PC-3 (cell line): Measurements from ENCODE around the gene ACER2. TPM values are rescaled to one million over a fixed set of nuclear protein-coding genes. Genes with fewer than 3 reads are reported as not detected.

Source experiments
- ATAC-seq: fragments of 200-7000 bp; cut with Tn5 transposase; 2 replicates; pipeline ENCODE4 v1.9.1; 2020; ENCODE audit warnings: mild to moderate bottlenecking, moderate library complexity
- BruUV-seq: library from RNA; stranded (reverse); fragments of 400-500 nt; replicated peaks from 2 replicates; lab custom pipeline; 2021; lab: Mats Ljungman, UMichigan
- CTCF ChIA-PET: fragments of 300-600 bp; sonication (Branson Sonifier 250); formaldehyde crosslinking; loops from one replicate; lab custom pipeline; 2022; ENCODE audit warnings: antibody characterized with exemption; lab: Charles Lee
- POLR2A ChIA-PET: fragments of 300-600 bp; sonication (Branson Sonifier 250); formaldehyde crosslinking; loops from one replicate; lab custom pipeline; 2022; ENCODE audit warnings: antibody characterized with exemption; ENCODE audit not compliant: unreplicated experiment; lab: Charles Lee
- DNase-seq: peaks from one replicate; pipeline ENCODE4 v3.0.0-alpha.2; 2015
- H2AFZ ChIP-seq: fragments of 300-600 bp; sonication (generic); 2 replicates; pipeline ENCODE4 v1.6.0; 2016; ENCODE audit warnings: antibody characterized with exemption, low read length
- H3F3A ChIP-seq: fragments of 300-600 bp; sonication (generic); one replicate; pipeline ENCODE4 v1.6.0; 2017; ENCODE audit warnings: antibody characterized with exemption, low read length, control low read depth, mild to moderate bottlenecking; ENCODE audit not compliant: unreplicated experiment
- H3K27ac ChIP-seq: fragments of 300-600 bp; sonication (generic); 2 replicates; pipeline ENCODE4 v1.5.1; 2016; ENCODE audit warnings: mild to moderate bottlenecking, low read length
- H3K27me3 ChIP-seq: fragments of 300-600 bp; sonication (generic); 2 replicates; pipeline ENCODE4 v1.6.1; 2016; ENCODE audit warnings: low read length, mixed read lengths
- H3K36me3 ChIP-seq: fragments of 300-600 bp; sonication (generic); 2 replicates; pipeline ENCODE4 v1.6.1; 2016; ENCODE audit warnings: low read depth, mixed run types, low read length, mixed read lengths
- H3K4me1 ChIP-seq: fragments of 300-600 bp; sonication (generic); 2 replicates; pipeline ENCODE4 v1.5.1; 2016; ENCODE audit warnings: low read length; ENCODE audit not compliant: insufficient read depth
- H3K4me2 ChIP-seq: fragments of 300-600 bp; sonication (generic); 2 replicates; pipeline ENCODE4 v1.6.0; 2016; ENCODE audit warnings: low read length
- H3K4me3 ChIP-seq: fragments of 300-600 bp; sonication (generic); 2 replicates; pipeline ENCODE4 v1.5.1; 2016; ENCODE audit warnings: mild to moderate bottlenecking, low read length, mixed read lengths
- H3K79me2 ChIP-seq: fragments of 300-600 bp; sonication (generic); 2 replicates; pipeline ENCODE4 v1.6.1; 2017; ENCODE audit warnings: low read length, mixed read lengths
- H3K9ac ChIP-seq: fragments of 300-600 bp; sonication (generic); 2 replicates; pipeline ENCODE4 v1.6.0; 2016; ENCODE audit warnings: mild to moderate bottlenecking, low read length
- H3K9me2 ChIP-seq: fragments of 300-600 bp; sonication (generic); replicated peaks from 2 replicates; pipeline ENCODE4 v1.6.1; 2016; ENCODE audit warnings: mixed run types, low read length, mixed read lengths
- H3K9me3 ChIP-seq: fragments of 300-600 bp; sonication (generic); 2 replicates; pipeline ENCODE4 v1.6.1; 2016; ENCODE audit warnings: low read length, mixed read lengths
- H4K20me1 ChIP-seq: fragments of 300-600 bp; sonication (generic); 2 replicates; pipeline ENCODE4 v1.6.1; 2016; ENCODE audit warnings: low read length, mixed read lengths
- EZH2 ChIP-seq: fragments of 300-600 bp; sonication (generic); IDR thresholded peaks from one replicate; pipeline ENCODE4 v1.6.1; 2017; ENCODE audit warnings: antibody characterized with exemption, mild to moderate bottlenecking, low read length; ENCODE audit not compliant: unreplicated experiment
- EZH2phosphoT487 ChIP-seq: fragments of 300-600 bp; sonication (generic); IDR thresholded peaks from 2 replicates; pipeline ENCODE4 v1.6.1; 2018; ENCODE audit warnings: mild to moderate bottlenecking, antibody characterized with exemption, low read length, borderline replicate concordance
- intact Hi-C: fragments of 100-400 bp; cut with micrococcal nuclease; formaldehyde crosslinking; loops from 2 replicates; pipeline ENCODE4 v1.9.0; 2023
- total RNA-seq: library from RNA; depleted of rRNA; stranded (reverse); fragments of >200 nt; gene quantifications from 2 replicates; pipeline ENCODE4 v1.2.3, GENCODE V29; 2014
- TF ChIP-seq, protein P1 (sequence below): fragments of 300-600 bp; sonication (generic); conservative IDR thresholded peaks from 2 replicates; pipeline ENCODE4 v1.5.1; 2017; ENCODE audit warnings: antibody characterized with exemption, low read depth, mild to moderate bottlenecking, low read length

Gene ACER2
- total RNA-seq, 1 experiment from 2014 or later = 2.4 TPM

- no peaks in the 10 kb centered on the region for H3K9me3 ChIP-seq
- ChIA-PET CTCF (no interaction called here), POLR2A (no interaction called here)
- TF ChIP-seq EZH2 (no peak), EZH2phosphoT487 (no peak)
- TF ChIP-seq, protein P1, sequence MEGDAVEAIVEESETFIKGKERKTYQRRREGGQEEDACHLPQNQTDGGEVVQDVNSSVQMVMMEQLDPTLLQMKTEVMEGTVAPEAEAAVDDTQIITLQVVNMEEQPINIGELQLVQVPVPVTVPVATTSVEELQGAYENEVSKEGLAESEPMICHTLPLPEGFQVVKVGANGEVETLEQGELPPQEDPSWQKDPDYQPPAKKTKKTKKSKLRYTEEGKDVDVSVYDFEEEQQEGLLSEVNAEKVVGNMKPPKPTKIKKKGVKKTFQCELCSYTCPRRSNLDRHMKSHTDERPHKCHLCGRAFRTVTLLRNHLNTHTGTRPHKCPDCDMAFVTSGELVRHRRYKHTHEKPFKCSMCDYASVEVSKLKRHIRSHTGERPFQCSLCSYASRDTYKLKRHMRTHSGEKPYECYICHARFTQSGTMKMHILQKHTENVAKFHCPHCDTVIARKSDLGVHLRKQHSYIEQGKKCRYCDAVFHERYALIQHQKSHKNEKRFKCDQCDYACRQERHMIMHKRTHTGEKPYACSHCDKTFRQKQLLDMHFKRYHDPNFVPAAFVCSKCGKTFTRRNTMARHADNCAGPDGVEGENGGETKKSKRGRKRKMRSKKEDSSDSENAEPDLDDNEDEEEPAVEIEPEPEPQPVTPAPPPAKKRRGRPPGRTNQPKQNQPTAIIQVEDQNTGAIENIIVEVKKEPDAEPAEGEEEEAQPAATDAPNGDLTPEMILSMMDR = no peak
- H3F3A ChIP-seq = no peaks in the 10 kb centered on the region
- H3K79me2 ChIP-seq = no peaks in the 10 kb centered on the region
- H3K9me2 ChIP-seq = no peaks in the 10 kb centered on the region
- H3K4me2 ChIP-seq = no peak overlapping the region
- no peak overlapping the region for H3K9ac ChIP-seq
- no peak overlapping the region for H3K27ac ChIP-seq
- no peak overlapping the region for H3K4me3 ChIP-seq
- BruUV-seq = no TSS peak
- no peaks in the 10 kb centered on the region for H4K20me1 ChIP-seq
- DNase-seq (no peak), ATAC-seq (no peak)
- no peaks in the 10 kb centered on the region for H3K27me3 ChIP-seq
- no peak overlapping the region for H2AFZ ChIP-seq
- no peaks in the 10 kb centered on the region for H3K36me3 ChIP-seq
- 0 out of 2 replicates have a peak, but pooled peaks cover 4% of the 10 kb centered on the region for H3K4me1 ChIP-seq
- intact Hi-C loops = no loop called here
These were observed 73.2 kb downstream of the ACER2 start for GRCh38 chr9:19481971-19482404.

GRCh38 chr9:19484699-19485098, 75.9 kb downstream of the ACER2 start:
- intact Hi-C loops = no loop called here
- Histone ChIP-seq H3F3A (no peaks in the 10 kb centered on the region), H3K4me1 (0 out of 2 replicates have a peak, but pooled peaks cover 8% of the 10 kb centered on the region), H3K4me3 (no peak overlapping the region), H3K9ac (no peak overlapping the region), H3K79me2 (no peaks in the 10 kb centered on the region), H3K27ac (no peak overlapping the region), H4K20me1 (no peaks in the 10 kb centered on the region), H3K9me2 (no peaks in the 10 kb centered on the region), H3K27me3 (no peaks in the 10 kb centered on the region), H3K36me3 (no peaks in the 10 kb centered on the region), H2AFZ (no peak overlapping the region), H3K4me2 (no peak overlapping the region), H3K9me3 (no peaks in the 10 kb centered on the region)
- DNase-seq = no peak
- BruUV-seq = no TSS peak
- CTCF ChIA-PET = no interaction called here
- no peak for ATAC-seq
- TF ChIP-seq EZH2 = no peak
- TF ChIP-seq, protein P1 = no peak
- no peak for TF ChIP-seq EZH2phosphoT487
- POLR2A ChIA-PET = no interaction called here

DNA sequence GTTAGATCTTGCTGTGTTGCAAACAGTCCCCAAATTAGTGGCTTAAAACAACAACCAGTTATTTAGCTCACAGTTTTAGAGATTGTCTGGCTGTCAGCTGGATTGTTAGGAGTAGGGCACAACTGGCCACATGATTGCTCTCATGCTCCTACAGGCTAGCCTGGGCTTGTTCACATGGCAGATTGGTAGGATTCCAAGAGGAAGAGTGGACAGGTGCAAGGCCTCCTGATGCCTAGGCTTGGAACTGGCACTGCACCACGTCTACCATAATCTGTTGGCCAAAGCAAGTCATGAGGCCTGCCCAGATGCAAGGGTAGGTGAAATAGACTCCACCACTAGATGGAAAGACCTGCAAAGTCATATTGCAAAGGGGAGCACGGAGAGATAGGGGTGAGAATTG, 76.4 kb downstream of the ACER2 start:
- Histone ChIP-seq H3K4me1 (0 out of 2 replicates have a peak, but pooled peaks cover 8% of the 10 kb centered on the region), H3K27me3 (peaks cover 4% of the 10 kb centered on the region; the same call in 1 of the 2 replicates), H3K9me3 (no peaks in the 10 kb centered on the region), H3K4me3 (no peak overlapping the region), H3K36me3 (no peaks in the 10 kb centered on the region), H3K4me2 (no peak overlapping the region), H3F3A (no peaks in the 10 kb centered on the region), H3K9ac (no peak overlapping the region), H3K27ac (no peak overlapping the region), H3K9me2 (no peaks in the 10 kb centered on the region), H4K20me1 (no peaks in the 10 kb centered on the region), H3K79me2 (no peaks in the 10 kb centered on the region), H2AFZ (no peak overlapping the region)
- intact Hi-C loops = no loop called here
- TF ChIP-seq EZH2phosphoT487 (no peak), EZH2 (no peak)
- TF ChIP-seq, protein P1 = no peak
- ChIA-PET CTCF (no interaction called here), POLR2A (no interaction called here)
- DNase-seq (no peak), ATAC-seq (no peak)
- no TSS peak for BruUV-seq
